Lower leg skin (tissue), 3 donors: ENCODE results near the gene DPH7.

ENCODE experiments used
- CTCF ChIP-seq, 3 donors: fragments of 450-650 bp; IDR thresholded peaks; one replicate each; pipeline ENCODE4 v1.5.1; 2016; ENCODE audit warnings: antibody characterized with exemption in 3 of 3, mild to moderate bottlenecking in 3 of 3, moderate library complexity in 2 of 3
- POLR2A ChIP-seq, 2 donors: fragments of 450-650 bp; IDR thresholded peaks; one replicate each; pipeline ENCODE4 v1.6.1; 2016 to 2017; ENCODE audit warnings: antibody characterized with exemption in 2 of 2, mild to moderate bottlenecking in 1 of 2, moderate library complexity in 1 of 2

GRCh38 chr9:137598943-137599342, 20.2 kb upstream of the DPH7 start:
- TF ChIP-seq POLR2A (IDR thresholded peaks at IDR 0.05) (no peak), CTCF (IDR thresholded peaks at IDR 0.05) (no peak)
